Activated T-cell treated with anti-CD3 and anti-CD28 coated beads, Interleukin-2, amount 50 U/mL, for 24 hours (primary cell): ENCODE data around the gene RPL21.

Source experiments
- DNase-seq: peaks from one replicate; pipeline ENCODE4 v3.0.0-alpha.2; 2020
- H3K27ac Mint-ChIP-seq: 2 replicates; pipeline ENCODE4 v1.8.0; 2020; ENCODE audit warnings: mild to moderate bottlenecking, mixed read lengths
- H3K27me3 Mint-ChIP-seq: 2 replicates; pipeline ENCODE4 v1.8.0; 2020; ENCODE audit warnings: mixed read lengths
- H3K36me3 Mint-ChIP-seq: 2 replicates; pipeline ENCODE4 v1.8.0; 2020; ENCODE audit warnings: low read depth, mixed read lengths
- H3K4me1 Mint-ChIP-seq: 2 replicates; pipeline ENCODE4 v1.8.0; 2020; ENCODE audit warnings: low read depth, mixed read lengths
- H3K4me3 Mint-ChIP-seq: 2 replicates; pipeline ENCODE4 v1.8.0; 2020; ENCODE audit warnings: mild to moderate bottlenecking, moderate library complexity, mixed read lengths
- H3K9me3 Mint-ChIP-seq: 2 replicates; pipeline ENCODE4 v1.8.0; 2020; ENCODE audit warnings: mixed read lengths

RPL21 gene

DNA sequence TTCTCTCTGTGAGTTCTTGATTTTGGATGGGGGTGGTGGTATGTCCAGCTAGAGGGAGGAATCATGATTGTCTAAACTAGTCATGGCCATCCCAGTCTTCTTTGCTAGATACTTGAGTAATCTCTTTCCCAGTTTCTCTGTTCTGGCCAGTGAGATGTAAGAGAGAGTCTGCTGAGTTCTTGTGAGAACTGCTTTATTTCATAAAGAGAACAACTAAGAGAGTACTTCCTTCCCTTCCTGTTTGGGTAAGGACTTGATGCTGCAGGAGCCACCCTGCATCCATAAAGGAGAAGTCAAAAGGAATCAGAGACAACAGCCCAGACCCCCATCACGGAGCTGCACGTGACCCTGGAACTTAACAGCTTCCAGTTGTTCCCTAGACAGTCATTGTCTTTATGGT lies 16.2 kb downstream of the RPL21 start:
- peaks cover 7% of the 10 kb centered on the region for H3K27me3 Mint-ChIP-seq
- H3K36me3 Mint-ChIP-seq, result peaks cover 20% of the 10 kb centered on the region
- no peak overlapping the region for H3K27ac Mint-ChIP-seq
- DNase-seq, result no peak
- no peaks in the 10 kb centered on the region for H3K9me3 Mint-ChIP-seq
- peaks cover 30% of the 10 kb centered on the region for H3K4me1 Mint-ChIP-seq
- no peak overlapping the region for H3K4me3 Mint-ChIP-seq

GRCh38 chr13:27269114-27269665 lies 17.8 kb downstream of the RPL21 start:
- peaks cover 10% of the 10 kb centered on the region for H3K36me3 Mint-ChIP-seq
- H3K4me3 Mint-ChIP-seq, result no peak overlapping the region
- no peak for DNase-seq
- H3K27ac Mint-ChIP-seq, result no peak overlapping the region
- peaks cover 19% of the 10 kb centered on the region for H3K4me1 Mint-ChIP-seq
- H3K27me3 Mint-ChIP-seq, result peaks cover 10% of the 10 kb centered on the region
- no peaks in the 10 kb centered on the region for H3K9me3 Mint-ChIP-seq

DNA sequence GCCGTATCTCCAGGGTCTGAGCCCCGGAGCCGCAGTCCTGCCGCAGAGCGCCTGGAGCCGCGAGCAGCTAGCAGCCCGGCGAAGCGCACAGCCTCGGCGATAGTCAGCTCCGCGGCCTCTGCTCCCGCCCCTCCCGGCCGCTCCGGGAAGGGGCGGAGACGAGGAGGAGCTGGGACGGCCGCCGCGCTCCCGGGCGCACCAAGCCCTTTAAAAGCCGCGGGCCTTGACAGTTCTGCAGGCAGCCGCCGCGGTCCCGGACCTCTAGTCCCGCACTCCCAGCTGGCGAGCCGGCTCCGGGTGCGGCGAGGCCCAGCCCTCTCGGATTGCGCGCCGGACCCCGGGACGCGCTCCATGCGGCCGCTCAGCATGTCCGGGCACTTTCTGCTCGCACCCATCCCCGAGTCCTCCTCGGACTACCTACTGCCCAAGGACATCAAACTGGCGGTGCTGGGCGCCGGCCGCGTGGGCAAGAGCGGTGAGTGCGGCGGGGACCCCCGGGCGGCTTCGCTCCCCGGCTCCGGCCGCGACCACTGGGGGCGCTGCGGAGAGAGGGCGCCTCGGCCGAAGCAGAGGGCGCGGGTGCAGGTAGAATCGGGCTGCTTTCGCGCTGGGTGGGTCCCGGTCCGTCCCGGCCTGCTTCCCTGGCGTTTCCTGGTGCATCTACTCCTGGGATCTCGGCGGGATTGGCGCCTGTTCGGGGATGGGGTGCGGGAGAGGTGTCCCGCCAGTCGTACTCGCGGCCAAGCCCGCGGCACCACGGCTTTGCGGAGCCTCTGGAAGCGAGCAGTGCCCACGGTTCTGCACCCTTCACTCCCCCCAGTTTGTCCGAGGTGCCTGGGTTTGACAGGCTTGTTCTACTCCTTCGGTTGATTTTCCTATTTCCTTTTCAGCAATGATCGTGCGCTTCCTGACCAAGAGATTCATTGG lies 19.5 kb downstream of the RPL21 start, which contains the start of gene RASL11A:
RASL11A (plus strand) TSS at position 237 of the 927 bp plus-strand sequence; CDS start at position 352, 115 bp downstream.
- Mint-ChIP-seq H3K9me3 (no peaks in the 10 kb centered on the region), H3K27ac (peak within 1 kb of the TSS; percentile 80), H3K4me1 (peaks cover 16% of the 10 kb centered on the region)

DNA sequence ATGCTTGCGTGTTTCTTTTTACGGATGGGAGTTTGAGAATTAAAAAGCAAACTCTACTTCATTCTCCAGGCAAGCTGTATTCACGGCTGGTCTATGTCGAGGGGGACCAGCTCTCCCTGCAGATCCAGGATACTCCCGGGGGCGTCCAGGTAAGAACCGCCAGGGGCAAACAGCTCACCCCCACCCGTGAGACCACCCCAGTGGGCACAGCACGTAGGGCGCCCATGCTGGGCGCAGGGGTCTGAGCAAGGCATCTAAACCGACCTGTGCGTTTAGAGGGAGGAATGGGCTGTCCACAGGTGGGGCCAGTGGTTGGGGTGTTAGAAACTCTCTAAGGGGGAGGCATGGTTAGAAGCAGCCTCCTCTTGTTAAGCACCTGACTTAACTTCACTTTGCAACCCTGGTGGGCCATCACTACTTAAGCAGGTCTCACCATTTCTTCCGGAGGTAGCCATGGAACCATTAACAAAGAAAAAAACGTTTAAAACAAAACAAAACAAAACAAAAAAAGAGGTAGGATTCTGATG lies 20.3 kb downstream of the RPL21 start:
- no peaks in the 10 kb centered on the region for H3K9me3 Mint-ChIP-seq
- no peak for DNase-seq
- H3K4me3 Mint-ChIP-seq, result peak overlapping the region; percentile 84
- peak overlapping the region; percentile 80 for H3K27ac Mint-ChIP-seq
- peaks cover 2% of the 10 kb centered on the region for H3K36me3 Mint-ChIP-seq
- peaks cover 15% of the 10 kb centered on the region for H3K4me1 Mint-ChIP-seq
- H3K27me3 Mint-ChIP-seq, result peaks cover 10% of the 10 kb centered on the region

More for the DNA sequence above, 19.5 kb downstream of the RPL21 start, which contains the start of gene RASL11A:
- Mint-ChIP-seq H3K36me3 (peaks cover 2% of the 10 kb centered on the region), H3K4me3 (peak within 1 kb of the TSS; percentile 84), H3K27me3 (peaks cover 10% of the 10 kb centered on the region)
- peak; percentile 87 for DNase-seq

DNA sequence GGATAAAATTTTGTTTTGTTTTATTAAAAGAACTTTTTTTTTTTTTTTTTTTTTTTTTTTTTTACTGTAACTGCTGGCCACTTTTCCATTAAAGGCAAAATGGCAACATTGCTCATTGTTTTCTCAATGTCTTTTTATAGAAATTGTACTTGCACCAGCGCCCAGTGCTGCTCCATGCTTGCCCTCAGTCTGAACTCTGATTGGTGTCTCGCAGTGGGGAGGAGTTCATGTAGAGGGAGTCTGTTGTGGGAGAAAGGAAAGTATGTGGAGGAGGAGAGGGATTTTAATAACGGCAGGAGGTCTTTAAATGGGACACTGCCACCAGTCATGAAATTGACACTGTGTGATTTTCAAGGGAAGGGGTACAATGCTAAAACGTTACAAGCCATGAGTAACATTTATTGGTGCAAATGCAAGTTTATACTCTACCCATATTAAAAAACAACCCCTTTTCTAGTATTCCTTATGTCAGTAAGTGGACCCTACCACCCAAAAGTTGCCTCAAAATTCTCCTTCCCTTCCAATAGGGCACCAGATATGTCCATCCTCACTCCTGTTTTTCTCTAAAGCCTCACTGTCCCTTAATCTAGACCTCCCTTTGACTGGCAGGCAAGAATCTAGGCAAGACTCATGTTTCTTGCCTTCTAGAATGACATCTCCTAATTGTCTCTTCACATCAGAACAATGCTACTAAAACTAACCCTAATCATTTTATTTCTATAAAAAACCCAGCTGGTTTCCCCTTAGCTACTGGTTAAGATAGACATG lies 22.5 kb downstream of the RPL21 start:
- Mint-ChIP-seq H3K9me3 (no peaks in the 10 kb centered on the region), H3K36me3 (peaks cover 2% of the 10 kb centered on the region), H3K27ac (no peak overlapping the region), H3K27me3 (peaks cover 10% of the 10 kb centered on the region), H3K4me3 (no peak overlapping the region), H3K4me1 (peaks cover 15% of the 10 kb centered on the region)
- DNase-seq, result no peak

GRCh38 chr13:27274631-27275030 lies 23.3 kb downstream of the RPL21 start:
- no peak for DNase-seq
- no peak overlapping the region for H3K4me3 Mint-ChIP-seq
- H3K4me1 Mint-ChIP-seq, result peaks cover 15% of the 10 kb centered on the region
- H3K9me3 Mint-ChIP-seq, result no peaks in the 10 kb centered on the region
- H3K36me3 Mint-ChIP-seq, result peaks cover 2% of the 10 kb centered on the region
- H3K27ac Mint-ChIP-seq, result no peak overlapping the region
- peaks cover 10% of the 10 kb centered on the region for H3K27me3 Mint-ChIP-seq

GRCh38 chr13:27276188-27276587 lies 24.8 kb downstream of the RPL21 start:
- peaks cover 7% of the 10 kb centered on the region for H3K4me1 Mint-ChIP-seq
- H3K4me3 Mint-ChIP-seq, result no peak overlapping the region
- H3K27ac Mint-ChIP-seq, result no peak overlapping the region
- peaks cover 2% of the 10 kb centered on the region for H3K36me3 Mint-ChIP-seq
- no peaks in the 10 kb centered on the region for H3K9me3 Mint-ChIP-seq
- peaks cover 7% of the 10 kb centered on the region for H3K27me3 Mint-ChIP-seq
- no peak for DNase-seq

- Mint-ChIP-seq H3K9me3 (no peaks in the 10 kb centered on the region), H3K4me1 (no peaks in the 10 kb centered on the region), H3K27ac (no peak overlapping the region), H3K36me3 (no peaks in the 10 kb centered on the region), H3K4me3 (no peak overlapping the region), H3K27me3 (no peaks in the 10 kb centered on the region)
- no peak for DNase-seq
Observed at GRCh38 chr13:27279506-27279905, 28.1 kb downstream of the RPL21 start.

DNA sequence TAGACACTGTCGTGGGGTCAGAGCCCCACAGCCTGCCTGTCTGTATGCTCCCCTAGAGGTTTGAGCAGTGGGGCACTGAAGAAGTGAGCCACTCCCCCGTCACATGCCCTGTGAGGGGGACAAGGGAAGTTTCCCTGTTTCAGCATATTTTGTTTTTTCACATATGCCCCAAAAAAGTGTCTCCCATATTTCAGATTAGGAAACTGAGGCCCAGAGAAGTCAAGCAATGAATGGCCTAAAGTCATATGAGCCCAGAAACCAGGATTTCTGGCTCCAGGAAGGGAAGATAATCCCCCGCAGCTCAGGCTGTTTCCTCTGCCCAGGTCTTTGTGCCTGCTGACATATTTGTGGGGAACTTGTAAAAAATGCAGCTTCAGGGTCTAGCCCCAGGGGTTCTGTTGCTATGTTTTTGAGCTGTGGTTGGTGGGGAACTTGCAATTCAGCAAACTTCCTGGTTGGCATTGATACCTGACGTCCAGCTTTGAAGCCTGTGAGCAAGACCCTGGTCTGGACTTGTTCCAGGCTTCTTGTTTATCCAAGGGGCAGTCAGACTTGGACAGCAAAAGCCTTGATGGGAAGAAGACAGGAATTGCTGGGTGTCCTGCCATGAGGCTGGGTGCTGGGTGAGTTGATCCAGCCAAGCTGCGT lies 28.8 kb downstream of the RPL21 start:
- Mint-ChIP-seq H3K9me3 (no peaks in the 10 kb centered on the region), H3K27ac (no peak overlapping the region), H3K27me3 (no peaks in the 10 kb centered on the region), H3K4me3 (no peak overlapping the region), H3K4me1 (no peaks in the 10 kb centered on the region), H3K36me3 (no peaks in the 10 kb centered on the region)
- DNase-seq, result no peak

GRCh38 chr13:27280841-27281240 lies 29.5 kb downstream of the RPL21 start:
- Mint-ChIP-seq H3K4me1 (no peaks in the 10 kb centered on the region), H3K27ac (no peak overlapping the region), H3K36me3 (no peaks in the 10 kb centered on the region), H3K27me3 (no peaks in the 10 kb centered on the region), H3K9me3 (no peaks in the 10 kb centered on the region), H3K4me3 (no peak overlapping the region)
- DNase-seq, result no peak

- Mint-ChIP-seq H3K27me3 (no peaks in the 10 kb centered on the region), H3K9me3 (no peaks in the 10 kb centered on the region), H3K4me1 (no peaks in the 10 kb centered on the region), H3K36me3 (no peaks in the 10 kb centered on the region), H3K4me3 (no peak overlapping the region), H3K27ac (no peak overlapping the region)
- no peak for DNase-seq
Observed at GRCh38 chr13:27281420-27281819, 30.1 kb downstream of the RPL21 start.

GRCh38 chr13:27283906-27284493 lies 32.6 kb downstream of the RPL21 start:
- Mint-ChIP-seq H3K27ac (no peak overlapping the region), H3K36me3 (no peaks in the 10 kb centered on the region), H3K4me1 (no peaks in the 10 kb centered on the region), H3K4me3 (no peak overlapping the region), H3K9me3 (no peaks in the 10 kb centered on the region), H3K27me3 (no peaks in the 10 kb centered on the region)
- no peak for DNase-seq

DNA sequence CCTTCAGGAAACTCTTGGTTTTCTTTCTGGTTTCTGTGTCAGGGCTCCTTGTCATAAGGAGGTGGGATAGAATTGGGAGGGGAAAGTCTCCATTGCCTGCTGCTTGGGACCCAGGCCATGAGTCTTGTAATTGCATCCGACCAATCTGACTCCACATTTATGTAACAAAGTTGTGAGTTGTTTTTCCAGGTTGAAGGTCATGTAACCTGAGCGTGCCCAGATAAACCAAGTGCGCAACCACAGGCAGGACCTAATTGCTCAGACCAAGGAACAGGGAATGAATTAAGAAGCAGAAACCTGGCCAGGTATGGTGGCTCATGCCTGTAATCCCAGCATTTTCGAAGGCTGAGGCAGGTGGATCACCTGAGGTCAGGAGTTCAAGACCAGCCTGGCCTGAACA lies 37.0 kb downstream of the RPL21 start:
- H3K27ac Mint-ChIP-seq, result no peak overlapping the region
- no peaks in the 10 kb centered on the region for H3K27me3 Mint-ChIP-seq
- no peaks in the 10 kb centered on the region for H3K9me3 Mint-ChIP-seq
- DNase-seq, result no peak
- H3K4me1 Mint-ChIP-seq, result peaks cover 14% of the 10 kb centered on the region
- H3K36me3 Mint-ChIP-seq, result no peaks in the 10 kb centered on the region
- H3K4me3 Mint-ChIP-seq, result no peak overlapping the region
